Measurements from ENCODE around the gene SPATA32. TPM values are rescaled to one million over a fixed set of nuclear protein-coding genes. Genes with fewer than 3 reads are reported as not detected.

The SPATA32 gene
- total RNA-seq, 1 experiment from 2014 or later = 0.48 TPM

DNA sequence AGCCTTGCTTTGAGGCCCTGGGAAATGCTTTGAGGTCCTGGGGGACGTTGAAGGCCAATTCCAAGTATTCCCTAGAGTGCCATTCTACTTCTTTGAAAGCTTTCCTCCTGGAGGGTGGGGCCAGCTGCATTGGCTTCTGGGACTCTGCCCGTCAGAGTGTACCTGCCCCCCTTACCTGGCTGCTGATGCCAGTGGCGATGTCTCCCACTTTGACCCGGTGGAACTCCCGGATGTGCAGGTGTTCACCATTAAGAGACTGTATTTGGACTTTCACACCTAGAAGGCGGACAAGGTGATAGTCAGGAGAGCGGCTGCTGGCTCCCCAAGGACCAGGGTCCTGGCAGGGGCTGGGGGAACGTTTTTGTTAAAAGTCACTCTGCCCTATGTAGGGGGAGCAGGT, 3.1 kb upstream of the SPATA32 start:
- Histone ChIP-seq H3K36me3 (ENCODE audit: low read depth) (peaks cover 37% of the 10 kb centered on the region), H3K9me2 (ENCODE audit: insufficient read depth) (no peaks in the 10 kb centered on the region), H3F3A (ENCODE audit: insufficient read depth, low read depth) (peaks cover 65% of the 10 kb centered on the region; the same call in 1 of the 2 replicates), H3K4me2 (no peak overlapping the region), H4K20me1 (ENCODE audit: insufficient read depth) (0 out of 2 replicates have a peak, but pooled peaks cover 15% of the 10 kb centered on the region), H3K27ac (no peak overlapping the region), H2AFZ (no peak overlapping the region), H3K79me2 (ENCODE audit: low read depth) (no peaks in the 10 kb centered on the region), H3K4me3 (no peak overlapping the region), H3K4me1 (replicated peaks; ENCODE audit: insufficient read depth) (peaks cover 11% of the 10 kb centered on the region; the same call in 1 of the 2 replicates), H3K9me3 (ENCODE audit: insufficient read depth, low read depth) (no peaks in the 10 kb centered on the region), H3K27me3 (ENCODE audit: insufficient read depth, low read depth) (no peaks in the 10 kb centered on the region)
- no peak for DNase-seq
- BruUV-seq (replicated peaks) = no TSS peak
- CTCF ChIA-PET = interaction anchor here (0.6 kb wide), 1 partner anchor 10 kb away, joined by 8 read pairs; no protein-coding TSS in a partner anchor
- intact Hi-C loops (cut with micrococcal nuclease; ENCODE audit: unreplicated experiment) = no loop called here
- TF ChIP-seq CTCF (conservative IDR thresholded peaks at IDR 0.05) (no peak), EZH2 (IDR thresholded peaks at IDR 0.05; ENCODE audit: low read depth) (no peak)
- POLR2A ChIA-PET (ENCODE audit: unreplicated experiment) = no interaction called here

DNA sequence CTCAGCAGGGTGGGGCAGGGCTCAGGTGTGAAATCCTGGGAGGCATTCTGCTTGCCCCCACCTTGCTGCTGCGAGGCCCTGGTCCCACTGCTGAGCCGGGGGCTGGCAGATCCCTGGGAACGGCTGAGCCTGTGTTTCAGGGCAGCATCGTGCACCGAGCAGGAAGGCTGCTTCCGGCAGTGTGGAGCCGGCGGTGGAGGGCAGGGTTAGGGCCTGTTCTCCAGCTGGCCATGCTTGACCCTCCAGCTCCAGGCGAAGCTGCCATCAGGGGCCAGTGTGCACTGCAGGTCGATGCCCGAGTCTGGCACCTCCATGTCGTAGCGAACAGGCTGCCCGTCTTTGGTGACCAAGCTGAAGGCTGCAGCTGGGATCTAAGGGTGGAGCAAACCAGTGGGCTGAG, 2.5 kb upstream of the SPATA32 start:
- TF ChIP-seq CTCF (conservative IDR thresholded peaks at IDR 0.05) (no peak), EZH2 (IDR thresholded peaks at IDR 0.05; ENCODE audit: low read depth) (no peak)
- DNase-seq = no peak
- Histone ChIP-seq H3K27ac (no peak overlapping the region), H4K20me1 (ENCODE audit: insufficient read depth) (0 out of 2 replicates have a peak, but pooled peaks cover 15% of the 10 kb centered on the region), H3K9me3 (ENCODE audit: insufficient read depth, low read depth) (no peaks in the 10 kb centered on the region), H3K79me2 (ENCODE audit: low read depth) (no peaks in the 10 kb centered on the region), H3K27me3 (ENCODE audit: insufficient read depth, low read depth) (no peaks in the 10 kb centered on the region), H2AFZ (no peak overlapping the region), H3K4me2 (no peak overlapping the region), H3K4me3 (no peak overlapping the region), H3K4me1 (replicated peaks; ENCODE audit: insufficient read depth) (peaks cover 11% of the 10 kb centered on the region; the same call in 1 of the 2 replicates), H3K9me2 (ENCODE audit: insufficient read depth) (no peaks in the 10 kb centered on the region), H3K36me3 (ENCODE audit: low read depth) (peaks cover 32% of the 10 kb centered on the region), H3F3A (ENCODE audit: insufficient read depth, low read depth) (peaks cover 63% of the 10 kb centered on the region)
- POLR2A ChIA-PET (ENCODE audit: unreplicated experiment) = no interaction called here
- intact Hi-C loops (cut with micrococcal nuclease; ENCODE audit: unreplicated experiment) = no loop called here
- CTCF ChIA-PET = interaction anchor here (0.6 kb wide), 1 partner anchor 11 kb away, joined by 8 read pairs; no protein-coding TSS in a partner anchor
- no TSS peak for BruUV-seq (replicated peaks)

GRCh38 chr17:45263477-45263860, 1.6 kb upstream of the SPATA32 start:
- Histone ChIP-seq H3K9me2 (ENCODE audit: insufficient read depth) (no peaks in the 10 kb centered on the region), H4K20me1 (ENCODE audit: insufficient read depth) (0 out of 2 replicates have a peak, but pooled peaks cover 15% of the 10 kb centered on the region), H3K27me3 (ENCODE audit: insufficient read depth, low read depth) (no peaks in the 10 kb centered on the region), H3K4me2 (no peak overlapping the region), H3F3A (ENCODE audit: insufficient read depth, low read depth) (peaks cover 61% of the 10 kb centered on the region), H3K9me3 (ENCODE audit: insufficient read depth, low read depth) (no peaks in the 10 kb centered on the region), H3K4me3 (no peak overlapping the region), H3K4me1 (replicated peaks; ENCODE audit: insufficient read depth) (peaks cover 11% of the 10 kb centered on the region; the same call in 1 of the 2 replicates), H2AFZ (no peak overlapping the region), H3K27ac (no peak overlapping the region), H3K36me3 (ENCODE audit: low read depth) (peaks cover 23% of the 10 kb centered on the region), H3K79me2 (ENCODE audit: low read depth) (no peaks in the 10 kb centered on the region)
- no TSS peak for BruUV-seq (replicated peaks)
- no peak for TF ChIP-seq CTCF (conservative IDR thresholded peaks at IDR 0.05)
- no peak for TF ChIP-seq EZH2 (IDR thresholded peaks at IDR 0.05; ENCODE audit: low read depth)
- CTCF ChIA-PET = no interaction called here
- intact Hi-C loops (cut with micrococcal nuclease; ENCODE audit: unreplicated experiment) = no loop called here
- POLR2A ChIA-PET (ENCODE audit: unreplicated experiment) = no interaction called here
- no peak for DNase-seq

All from PC-9 (cell line).